Stomach (tissue), 4 donors: Measurements from ENCODE around the gene NDUFB6.

Experiments
- POLR2A ChIP-seq, 4 donors: fragments of 450-650 bp; IDR thresholded peaks; one replicate each; pipeline ENCODE4 v1.6.1; 2016; ENCODE audit warnings: antibody characterized with exemption in 4 of 4, control low read depth in 2 of 4, mild to moderate bottlenecking in 1 of 4, moderate library complexity in 1 of 4
- POLR2AphosphoS5 ChIP-seq, 3 donors: sonication (generic); formaldehyde crosslinking; IDR thresholded peaks; one replicate each; pipeline ENCODE4 v1.6.1; 2016; ENCODE audit warnings: antibody characterized with exemption in 3 of 3

GRCh38 chr9:32526041-32526706 lies 46.8 kb downstream of the NDUFB6 start, which contains the start of gene RIGI:
- TF ChIP-seq POLR2A (IDR thresholded peaks at IDR 0.05): peak in 1 of 4 donors; percentile 25
- TF ChIP-seq POLR2AphosphoS5 (IDR thresholded peaks at IDR 0.05): peak; percentile 78 to 91 (median 85)
